Caco-2 (cell line): ENCODE results near the gene PIGS. TPM values are rescaled to one million over a fixed set of nuclear protein-coding genes. Genes with fewer than 3 reads are reported as not detected.

Source experiments
- BruUV-seq: library from RNA; stranded (reverse); fragments of 400-500 nt; replicated peaks from 2 replicates; lab custom pipeline; 2021; lab: Mats Ljungman, UMichigan
- CTCF ChIA-PET: fragments of 300-600 bp; sonication (Branson Sonifier 250); formaldehyde crosslinking; loops from one replicate; lab custom pipeline; 2022; ENCODE audit warnings: antibody characterized with exemption; lab: Charles Lee
- POLR2A ChIA-PET: fragments of 300-600 bp; sonication (Branson Sonifier 250); formaldehyde crosslinking; loops from one replicate; lab custom pipeline; 2022; ENCODE audit warnings: antibody characterized with exemption; lab: Charles Lee
- DNase-seq, 2 experiments: peaks; one replicate each; pipeline versions ENCODE4 v3.0.0 to v3.0.0-alpha.2; 2020 to 2022
- H3K27me3 ChIP-seq: replicated peaks from 2 replicates; pipeline ENCODE4 v1.6.0; 2011; ENCODE audit warnings: low read length; ENCODE audit not compliant: control insufficient read depth, insufficient read depth
- H3K36me3 ChIP-seq: 2 replicates; pipeline ENCODE4 v1.5.1; 2011; ENCODE audit warnings: low read length; ENCODE audit not compliant: control insufficient read depth, insufficient read depth
- H3K4me1 ChIP-seq: fragments of 250-450 bp; sonication (Bioruptor Pico); 2 replicates; pipeline ENCODE4 v1.5.1; 2020; ENCODE audit warnings: mild to moderate bottlenecking
- H3K4me3 ChIP-seq: 2 replicates; pipeline ENCODE4 v1.5.1; 2011; ENCODE audit warnings: low read depth, mild to moderate bottlenecking, control low read depth, low read length
- H3K9me3 ChIP-seq: fragments of 250-450 bp; sonication (Bioruptor Pico); 2 replicates; pipeline ENCODE4 v1.5.1; 2020; ENCODE audit warnings: mild to moderate bottlenecking, moderate library complexity
- H3K27ac Mint-ChIP-seq: one replicate; pipeline ENCODE4 v1.8.0; 2022; ENCODE audit warnings: mixed read lengths; ENCODE audit not compliant: unreplicated experiment
- H3K27me3 Mint-ChIP-seq: one replicate; pipeline ENCODE4 v1.8.0; 2022; ENCODE audit warnings: mixed read lengths; ENCODE audit not compliant: insufficient read depth, unreplicated experiment
- H3K36me3 Mint-ChIP-seq: one replicate; pipeline ENCODE4 v1.8.0; 2022; ENCODE audit warnings: mild to moderate bottlenecking, mixed read lengths; ENCODE audit not compliant: insufficient read depth, unreplicated experiment
- H3K4me1 Mint-ChIP-seq: one replicate; pipeline ENCODE4 v1.8.0; 2022; ENCODE audit warnings: low read depth, mixed read lengths; ENCODE audit not compliant: unreplicated experiment
- H3K4me3 Mint-ChIP-seq: one replicate; pipeline ENCODE4 v1.8.0; 2022; ENCODE audit warnings: mild to moderate bottlenecking, moderate library complexity, mixed read lengths; ENCODE audit not compliant: unreplicated experiment
- H3K9me3 Mint-ChIP-seq: one replicate; pipeline ENCODE4 v1.8.0; 2022; ENCODE audit warnings: mixed read lengths; ENCODE audit not compliant: unreplicated experiment
- intact Hi-C: fragments of 100-400 bp; cut with micrococcal nuclease; formaldehyde crosslinking; loops from one replicate; pipeline ENCODE4 v1.10.0; 2022; ENCODE audit not compliant: unreplicated experiment
- total RNA-seq: library from RNA; stranded (reverse); gene quantifications from 2 replicates; pipeline ENCODE4 v1.2.3, GENCODE V29; 2022
- TF ChIP-seq, protein P1 (sequence below), 2 experiments: fragments of 200-600 bp in 1 of 2; IDR thresholded peaks; 1 replicate in 1 of 2; 2 replicates in 1 of 2; pipeline versions ENCODE4 v1.5.1 to v1.8.0; 2011 to 2022; ENCODE audit warnings: antibody characterized with exemption in 1 of 2, control low read depth in 1 of 2, inconsistent platforms in 1 of 2, low read depth in 1 of 2, low read length in 1 of 2, mild to moderate bottlenecking in 1 of 2, moderate library complexity in 1 of 2; ENCODE audit not compliant: insufficient read depth in 1 of 2, severe bottlenecking in 1 of 2, unreplicated experiment in 1 of 2

PIGS gene
- total RNA-seq, 1 experiment from 2014 or later: 99.6 TPM

GRCh38 chr17:28518578-28518977, 52.7 kb downstream of the PIGS start:
- ChIA-PET CTCF (no interaction called here), POLR2A (no interaction called here)
- no TSS peak for BruUV-seq
- H3K27me3 Mint-ChIP-seq: no peaks in the 10 kb centered on the region
- Histone ChIP-seq H3K4me1 (no peaks in the 10 kb centered on the region; the same call in 1 of the 2 replicates), H3K9me3 (peaks cover 10% of the 10 kb centered on the region), H3K27me3 (no peaks in the 10 kb centered on the region), H3K36me3 (no peaks in the 10 kb centered on the region), H3K4me3 (no peak overlapping the region)
- intact Hi-C loops: no loop called here
- peaks cover 2% of the 10 kb centered on the region for H3K4me1 Mint-ChIP-seq
- TF ChIP-seq, protein P1, sequence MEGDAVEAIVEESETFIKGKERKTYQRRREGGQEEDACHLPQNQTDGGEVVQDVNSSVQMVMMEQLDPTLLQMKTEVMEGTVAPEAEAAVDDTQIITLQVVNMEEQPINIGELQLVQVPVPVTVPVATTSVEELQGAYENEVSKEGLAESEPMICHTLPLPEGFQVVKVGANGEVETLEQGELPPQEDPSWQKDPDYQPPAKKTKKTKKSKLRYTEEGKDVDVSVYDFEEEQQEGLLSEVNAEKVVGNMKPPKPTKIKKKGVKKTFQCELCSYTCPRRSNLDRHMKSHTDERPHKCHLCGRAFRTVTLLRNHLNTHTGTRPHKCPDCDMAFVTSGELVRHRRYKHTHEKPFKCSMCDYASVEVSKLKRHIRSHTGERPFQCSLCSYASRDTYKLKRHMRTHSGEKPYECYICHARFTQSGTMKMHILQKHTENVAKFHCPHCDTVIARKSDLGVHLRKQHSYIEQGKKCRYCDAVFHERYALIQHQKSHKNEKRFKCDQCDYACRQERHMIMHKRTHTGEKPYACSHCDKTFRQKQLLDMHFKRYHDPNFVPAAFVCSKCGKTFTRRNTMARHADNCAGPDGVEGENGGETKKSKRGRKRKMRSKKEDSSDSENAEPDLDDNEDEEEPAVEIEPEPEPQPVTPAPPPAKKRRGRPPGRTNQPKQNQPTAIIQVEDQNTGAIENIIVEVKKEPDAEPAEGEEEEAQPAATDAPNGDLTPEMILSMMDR (IDR thresholded peaks at IDR 0.05; ENCODE audit: insufficient read depth in 1 of 2, low read depth in 1 of 2, low read length in 1 of 2, severe bottlenecking in 1 of 2, unreplicated experiment in 1 of 2): no peak
- H3K4me3 Mint-ChIP-seq: no peak overlapping the region
- no peak for DNase-seq
- H3K9me3 Mint-ChIP-seq: no peaks in the 10 kb centered on the region
- no peak overlapping the region for H3K27ac Mint-ChIP-seq
- H3K36me3 Mint-ChIP-seq: no peaks in the 10 kb centered on the region

DNA sequence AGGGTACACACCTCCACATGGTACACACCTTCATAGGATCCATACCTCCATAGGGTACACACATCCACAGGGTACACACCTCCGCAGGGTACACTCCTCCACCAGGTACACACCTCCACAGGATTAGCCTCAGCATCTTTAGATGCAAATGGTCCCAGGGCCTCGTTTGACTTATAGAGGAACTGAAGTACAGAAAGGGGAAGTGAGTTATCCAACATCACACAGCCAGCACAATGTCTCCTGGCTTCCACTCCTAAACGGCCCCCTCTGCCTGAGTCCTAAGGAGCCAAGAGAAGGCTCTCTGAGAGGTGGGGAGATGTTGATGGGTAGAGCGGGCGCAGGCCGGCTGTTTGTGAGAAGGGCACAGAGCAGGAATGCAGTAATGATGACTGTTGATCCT, 53.2 kb downstream of the PIGS start:
- no peaks in the 10 kb centered on the region for H3K36me3 Mint-ChIP-seq
- no peaks in the 10 kb centered on the region for H3K27me3 Mint-ChIP-seq
- CTCF ChIA-PET: no interaction called here

GRCh38 chr17:28515518-28515917, 55.8 kb downstream of the PIGS start:
- intact Hi-C loops: no loop called here
- H3K9me3 Mint-ChIP-seq: no peaks in the 10 kb centered on the region
- no peak overlapping the region for H3K27ac Mint-ChIP-seq
- H3K4me1 Mint-ChIP-seq: no peaks in the 10 kb centered on the region
- ChIA-PET POLR2A (no interaction called here), CTCF (no interaction called here)
- H3K4me1 ChIP-seq: no peaks in the 10 kb centered on the region
- H3K27me3 Mint-ChIP-seq: no peaks in the 10 kb centered on the region
- H3K9me3 ChIP-seq: peaks cover 10% of the 10 kb centered on the region
- no peaks in the 10 kb centered on the region for H3K27me3 ChIP-seq
- no peak for DNase-seq
- H3K36me3 Mint-ChIP-seq: no peaks in the 10 kb centered on the region
- TF ChIP-seq, protein P1 (IDR thresholded peaks at IDR 0.05; ENCODE audit: insufficient read depth in 1 of 2, low read depth in 1 of 2, low read length in 1 of 2, severe bottlenecking in 1 of 2, unreplicated experiment in 1 of 2): no peak
- H3K36me3 ChIP-seq: no peaks in the 10 kb centered on the region
- no TSS peak for BruUV-seq
- no peak overlapping the region for H3K4me3 ChIP-seq
- H3K4me3 Mint-ChIP-seq: no peak overlapping the region

More for the DNA sequence above, 53.2 kb downstream of the PIGS start:
- Histone ChIP-seq H3K4me1 (no peaks in the 10 kb centered on the region), H3K27me3 (no peaks in the 10 kb centered on the region), H3K9me3 (peaks cover 10% of the 10 kb centered on the region), H3K36me3 (no peaks in the 10 kb centered on the region), H3K4me3 (no peak overlapping the region)
- no TSS peak for BruUV-seq
- POLR2A ChIA-PET: no interaction called here
- DNase-seq: no peak
- TF ChIP-seq, protein P1 (IDR thresholded peaks at IDR 0.05; ENCODE audit: insufficient read depth in 1 of 2, low read depth in 1 of 2, low read length in 1 of 2, severe bottlenecking in 1 of 2, unreplicated experiment in 1 of 2): no peak
- Mint-ChIP-seq H3K4me3 (no peak overlapping the region), H3K9me3 (no peaks in the 10 kb centered on the region), H3K27ac (no peak overlapping the region), H3K4me1 (no peaks in the 10 kb centered on the region)
- intact Hi-C loops: no loop called here
